Breast epithelium (tissue), 3 donors: Measurements from ENCODE around the gene ZNF331.

Experiments used
- CTCF ChIP-seq, 3 donors: fragments of 450-650 bp; IDR thresholded peaks; one replicate each; pipeline ENCODE4 v1.5.1; 2016 to 2017; ENCODE audit warnings: antibody characterized with exemption in 3 of 3, mild to moderate bottlenecking in 3 of 3, moderate library complexity in 3 of 3
- POLR2A ChIP-seq: fragments of 450-650 bp; IDR thresholded peaks from one replicate; pipeline ENCODE4 v1.6.1; 2016; ENCODE audit warnings: antibody characterized with exemption, mild to moderate bottlenecking, moderate library complexity

GRCh38 chr19:53553865-53554791 is 16.2 kb downstream of the ZNF331 start:
- TF ChIP-seq CTCF (IDR thresholded peaks at IDR 0.05) (no peak), POLR2A (no peak)
